CD4-positive, alpha-beta T cell treated with Interleukin-1 beta for 1 hour (primary cell): ENCODE data around the gene FAM167B.
"Not testable (repeated sequence)": the region's sequence is repeated elsewhere in the genome, so short reads cannot be mapped to it uniquely, and the experiment has no call there.

Experiments
- DNase-seq, 2 donors: peaks; one replicate each; pipeline ENCODE4 v3.0.0-alpha.2; 2020 to 2022

The FAM167B gene

GRCh38 chr1:32263744-32264143 is 16.7 kb downstream of the FAM167B start:
- peak in 1 of 2 donors; percentile 19 for DNase-seq

DNA sequence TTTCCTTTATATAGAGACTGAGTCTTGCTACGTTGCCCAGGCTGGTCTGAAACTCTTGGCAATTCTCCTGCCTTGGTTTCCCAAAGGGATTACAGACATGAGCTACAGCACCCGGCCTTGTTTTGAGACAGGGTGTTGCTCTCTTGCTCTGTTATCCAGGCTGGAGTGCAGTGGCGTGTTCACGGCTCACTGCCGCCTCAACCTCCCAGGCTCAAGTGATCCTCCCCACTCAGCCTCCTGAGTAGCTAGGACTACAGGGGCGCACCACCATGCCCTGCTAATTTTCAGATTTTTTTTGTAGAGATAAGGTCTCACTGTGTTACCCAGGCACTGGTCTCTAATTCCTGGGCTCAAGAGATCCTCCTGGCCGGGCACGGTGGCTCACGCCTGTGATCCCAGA is 18.8 kb downstream of the FAM167B start:
- DNase-seq = no peak

GRCh38 chr1:32266921-32267591 is 20.0 kb downstream of the FAM167B start:
- DNase-seq = peak in 1 of 2 donors; percentile 37

DNA sequence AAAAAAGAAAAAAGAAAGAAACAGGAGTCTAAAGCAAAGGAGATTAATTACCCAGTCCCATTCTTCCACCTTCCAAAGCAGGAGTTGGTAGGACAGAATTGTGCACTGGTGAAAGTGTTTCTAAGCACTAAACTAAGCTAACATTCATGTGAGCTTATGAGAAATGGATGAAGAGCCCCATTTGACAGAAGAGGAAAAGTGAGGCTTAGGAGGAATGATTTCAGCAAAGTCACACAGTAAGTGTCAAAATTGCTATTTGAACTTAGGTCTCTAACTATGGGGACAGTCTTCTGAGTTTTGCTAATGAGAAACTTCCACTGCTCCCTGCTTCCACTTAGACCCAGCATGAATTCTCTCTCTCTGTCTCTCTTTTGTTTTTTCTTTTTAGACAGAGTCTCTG is 22.7 kb downstream of the FAM167B start:
- DNase-seq = no peak

DNA sequence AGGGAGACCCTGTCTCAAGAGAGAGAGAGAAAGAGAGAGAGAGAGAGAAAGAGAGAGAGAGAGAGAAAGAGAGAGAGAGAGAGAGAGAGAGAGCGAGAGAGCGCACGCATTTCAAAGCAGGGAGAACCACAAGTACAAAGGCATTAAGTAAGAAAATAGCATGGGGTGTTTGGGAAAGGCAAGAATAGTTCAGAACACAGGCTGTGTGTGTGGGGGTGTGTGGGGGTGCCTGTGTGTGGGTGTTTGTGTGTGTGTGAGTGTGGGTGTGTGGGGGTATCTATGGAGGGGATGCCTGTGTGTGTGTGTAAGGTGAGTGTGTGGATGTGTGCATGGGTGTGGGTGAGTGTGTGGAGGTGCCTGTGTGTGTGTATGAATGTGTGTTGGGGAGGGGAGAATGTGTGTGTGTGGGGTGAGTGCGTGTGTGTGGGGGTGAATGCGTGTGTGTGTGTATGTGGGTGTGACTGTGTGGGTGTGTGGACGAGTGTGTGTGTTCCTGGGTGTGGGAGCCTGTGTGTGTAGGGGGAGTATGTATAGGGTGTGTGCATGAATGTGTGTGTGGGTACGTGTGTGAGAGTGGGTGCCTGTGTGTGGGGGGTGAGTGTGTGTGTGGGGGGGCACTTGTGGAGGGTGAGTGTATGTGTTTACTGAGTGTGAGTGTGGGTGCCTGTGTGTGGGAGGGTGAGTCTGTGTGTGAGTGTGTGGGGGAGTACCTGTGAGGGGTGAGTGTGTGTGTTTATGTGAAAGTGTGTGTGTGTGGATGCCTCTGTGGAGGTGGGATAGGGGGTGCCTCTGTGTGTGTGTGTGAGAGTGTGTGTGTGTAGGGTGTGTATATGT is 25.8 kb downstream of the FAM167B start:
- peak in 1 of 2 donors; percentile 48 for DNase-seq

DNA sequence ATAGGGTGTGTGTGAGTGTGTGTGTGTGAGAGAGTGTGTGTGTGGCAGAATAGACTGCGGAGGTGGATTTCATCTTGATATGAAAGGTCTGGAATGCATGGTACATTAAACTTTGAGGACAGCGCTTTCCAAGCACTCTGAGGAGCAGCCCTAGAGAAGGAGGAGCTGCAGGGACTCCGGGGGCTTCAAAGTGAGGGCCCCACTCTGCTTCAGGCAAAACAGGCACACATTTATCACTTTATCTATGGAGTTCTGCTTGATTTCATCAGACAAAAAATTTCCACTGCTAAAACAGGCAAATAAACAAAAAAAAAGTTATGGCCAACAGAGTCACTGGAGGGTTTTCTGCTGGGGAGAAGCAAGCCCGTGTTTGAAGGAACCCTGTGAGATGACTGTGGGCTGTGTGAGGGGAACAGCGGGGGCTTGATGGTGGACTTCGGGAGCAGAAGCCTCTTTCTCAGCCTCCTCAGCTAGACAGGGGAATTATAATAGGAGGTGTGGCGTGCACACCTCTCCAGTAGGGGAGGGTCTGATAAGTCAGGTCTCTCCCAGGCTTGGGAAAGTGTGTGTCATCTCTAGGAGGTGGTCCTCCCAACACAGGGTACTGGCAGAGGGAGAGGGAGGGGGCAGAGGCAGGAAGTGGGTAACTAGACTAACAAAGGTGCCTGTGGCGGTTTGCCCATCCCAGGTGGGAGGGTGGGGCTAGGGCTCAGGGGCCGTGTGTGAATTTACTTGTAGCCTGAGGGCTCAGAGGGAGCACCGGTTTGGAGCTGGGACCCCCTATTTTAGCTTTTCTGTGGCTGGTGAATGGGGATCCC is 26.6 kb downstream of the FAM167B start:
- DNase-seq = peak; percentile 77 to 81

GRCh38 chr1:32274646-32275340 is 27.8 kb downstream of the FAM167B start:
- DNase-seq = no peak

DNA sequence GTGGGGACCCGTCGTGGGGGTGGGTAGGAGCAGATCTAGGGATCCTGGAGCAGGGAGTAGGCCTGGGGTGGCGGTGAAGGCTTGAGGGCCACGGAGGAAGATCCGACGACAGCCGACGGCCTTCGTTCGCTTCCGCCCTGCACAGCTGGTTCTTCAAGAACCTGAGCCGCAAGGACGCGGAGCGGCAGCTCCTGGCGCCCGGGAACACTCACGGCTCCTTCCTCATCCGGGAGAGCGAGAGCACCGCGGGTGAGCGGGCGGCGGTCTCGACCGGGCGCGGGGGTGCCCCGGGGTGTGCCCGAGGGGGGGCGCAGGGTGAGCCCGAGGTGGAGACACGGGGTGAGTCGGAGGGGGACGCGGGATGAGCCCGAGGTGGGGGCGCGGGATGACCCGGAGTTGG is 28.4 kb downstream of the FAM167B start:
- no peak for DNase-seq

GRCh38 chr1:32276032-32276782 is 29.2 kb downstream of the FAM167B start:
- DNase-seq = no peak

DNA sequence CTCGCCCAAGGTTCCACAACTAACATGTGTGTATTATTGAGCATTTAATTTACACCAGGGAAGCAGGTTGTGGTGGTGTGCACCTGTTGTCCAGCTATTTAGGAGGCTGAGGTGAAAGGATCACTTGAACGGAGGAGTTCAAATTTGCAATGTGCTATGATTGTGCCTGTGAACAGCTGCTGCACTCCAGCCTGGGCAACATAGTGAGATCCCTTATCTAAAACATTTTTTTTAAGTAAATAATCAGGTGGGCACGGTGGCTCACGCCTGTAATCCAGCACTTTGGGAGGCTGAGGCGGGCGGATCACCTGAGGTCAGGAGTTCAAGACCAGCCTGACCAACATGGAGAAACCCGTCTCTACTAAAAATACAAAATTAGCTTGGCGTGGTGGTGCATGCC is 37.8 kb downstream of the FAM167B start:
- not testable (repeated sequence) for DNase-seq

DNA sequence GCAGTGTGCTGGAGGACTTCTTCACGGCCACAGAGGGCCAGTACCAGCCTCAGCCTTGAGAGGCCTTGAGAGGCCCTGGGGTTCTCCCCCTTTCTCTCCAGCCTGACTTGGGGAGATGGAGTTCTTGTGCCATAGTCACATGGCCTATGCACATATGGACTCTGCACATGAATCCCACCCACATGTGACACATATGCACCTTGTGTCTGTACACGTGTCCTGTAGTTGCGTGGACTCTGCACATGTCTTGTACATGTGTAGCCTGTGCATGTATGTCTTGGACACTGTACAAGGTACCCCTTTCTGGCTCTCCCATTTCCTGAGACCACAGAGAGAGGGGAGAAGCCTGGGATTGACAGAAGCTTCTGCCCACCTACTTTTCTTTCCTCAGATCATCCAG is 38.6 kb downstream of the FAM167B start:
- DNase-seq = no peak

DNA sequence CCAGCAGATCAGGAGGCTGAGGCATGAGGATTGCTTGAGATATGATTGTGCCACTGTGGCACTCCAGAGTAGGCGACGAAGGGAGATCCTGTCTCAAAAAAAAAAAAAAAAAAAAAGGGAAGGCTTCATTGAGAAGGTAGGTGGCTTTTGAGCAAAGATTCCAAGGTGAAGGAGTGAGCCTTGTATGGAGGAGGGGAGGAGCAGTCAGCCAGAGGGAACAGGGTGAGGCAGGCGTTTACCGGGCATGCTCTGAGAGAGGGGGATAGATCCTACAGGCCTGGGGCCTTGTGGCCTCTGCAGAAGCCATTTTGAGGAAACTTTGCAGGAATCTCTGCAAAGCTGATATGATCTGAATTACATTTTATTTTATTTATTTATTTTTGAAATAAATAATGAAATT is 39.7 kb downstream of the FAM167B start:
- no peak for DNase-seq

DNA sequence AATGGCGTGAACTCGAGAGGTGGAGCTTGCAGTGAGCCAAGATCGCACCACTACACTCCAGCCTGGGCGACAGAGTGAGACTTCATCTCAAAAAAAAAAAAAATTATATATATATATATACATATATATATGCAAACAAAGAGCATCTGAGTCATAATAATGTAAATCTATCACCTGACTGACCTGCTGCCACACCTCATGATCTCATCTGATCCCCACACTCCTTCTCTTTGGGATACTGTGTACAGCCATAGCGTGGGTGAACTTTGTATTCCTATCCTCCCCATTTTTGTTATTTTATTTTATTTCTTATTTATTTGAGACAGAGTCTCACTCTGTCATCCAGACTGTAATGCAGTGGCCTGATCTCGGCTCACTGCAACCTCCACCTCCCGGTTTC is 42.2 kb downstream of the FAM167B start:
- DNase-seq = no peak

- DNase-seq = no peak
Observed at GRCh38 chr1:32291145-32291707, 44.2 kb downstream of the FAM167B start.

DNA sequence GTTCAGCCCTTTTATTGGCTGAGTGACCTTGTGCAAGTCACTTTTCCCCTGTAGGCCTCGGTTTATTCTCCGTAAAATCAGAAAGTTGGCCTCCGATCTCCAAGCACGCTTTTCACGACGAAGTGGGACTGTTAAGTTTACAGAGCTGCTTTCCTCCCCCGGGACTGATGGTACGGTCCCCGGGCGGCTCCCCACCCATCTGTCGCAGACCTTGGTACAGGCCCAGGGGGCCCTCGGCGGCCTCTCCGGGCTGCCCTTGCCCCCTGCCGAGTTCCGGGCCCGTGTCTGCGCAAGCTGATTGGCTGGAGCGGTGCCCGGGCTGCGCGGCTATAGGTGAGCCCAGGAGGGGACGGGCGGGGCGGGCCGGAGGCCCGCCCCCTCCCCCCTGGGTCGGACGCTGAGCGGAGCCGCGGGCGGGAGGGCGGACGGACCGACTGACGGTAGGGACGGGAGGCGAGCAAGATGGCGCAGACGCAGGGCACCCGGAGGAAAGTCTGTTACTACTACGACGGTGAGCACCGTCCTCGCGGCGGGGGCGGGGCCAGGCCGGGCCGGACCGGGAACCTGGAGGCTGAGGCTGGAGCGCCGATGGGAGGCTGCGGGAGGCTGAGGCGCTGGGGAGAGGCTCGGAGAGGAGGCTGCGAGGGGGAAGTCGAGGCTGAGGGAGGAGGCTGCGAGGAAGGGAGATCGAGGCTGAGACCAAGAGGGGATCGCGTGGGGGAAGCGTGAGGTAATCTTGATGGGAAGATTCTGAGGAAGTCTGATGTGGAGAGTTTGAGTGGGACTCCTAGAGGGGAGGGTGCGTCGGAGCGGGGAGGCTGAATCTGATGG is 44.9 kb downstream of the FAM167B start, which contains the start of gene HDAC1:
TSS of gene HDAC1 (plus strand) at position 376 of the 831 bp plus-strand sequence. CDS start at position 463, 87 bp downstream.
- DNase-seq = peak; percentile 99

- DNase-seq = not testable (repeated sequence)
Observed at GRCh38 chr1:32298211-32298610, 51.2 kb downstream of the FAM167B start.
